HepG2 (cell line): ENCODE measurements around the gene BST1. TPM values are rescaled to one million over a fixed set of nuclear protein-coding genes. Genes with fewer than 3 reads are reported as not detected.

Source experiments
- FOXK1 ChIP-seq: sonication (generic); formaldehyde crosslinking; IDR thresholded peaks from 2 replicates; pipeline ENCODE4 v1.4.0; 2020; ENCODE audit warnings: low read depth, missing genetic modification reagents, borderline replicate concordance
- SIN3B ChIP-seq: fragments of 150-350 bp; IDR thresholded peaks from 2 replicates; pipeline ENCODE4 v1.6.1; 2014; ENCODE audit warnings: low read length
- ZNF546 ChIP-seq: sonication (generic); formaldehyde crosslinking; conservative IDR thresholded peaks from 2 replicates; pipeline ENCODE4 v1.8.1; 2023; ENCODE audit warnings: mild to moderate bottlenecking, missing genetic modification reagents
- ZNF547 ChIP-seq: sonication (generic); formaldehyde crosslinking; IDR thresholded peaks from 2 replicates; pipeline ENCODE4 v1.5.1; 2020; ENCODE audit warnings: mild to moderate bottlenecking, missing genetic modification reagents
- ZNF598 ChIP-seq: sonication (generic); formaldehyde crosslinking; IDR thresholded peaks from 2 replicates; pipeline ENCODE4 v1.5.1; 2020; ENCODE audit warnings: mild to moderate bottlenecking, missing genetic modification reagents, borderline replicate concordance
- ZNF713 ChIP-seq: sonication (generic); formaldehyde crosslinking; IDR thresholded peaks from 2 replicates; pipeline ENCODE4 v1.4.0; 2020; ENCODE audit warnings: mild to moderate bottlenecking, missing genetic modification reagents
- ZSCAN21 ChIP-seq: sonication (generic); formaldehyde crosslinking; IDR thresholded peaks from 2 replicates; pipeline ENCODE4 v1.8.0; 2022; ENCODE audit warnings: mild to moderate bottlenecking, missing genetic modification reagents, moderate library complexity, borderline replicate concordance
- polyA plus RNA-seq, 8 experiments: library from polyadenylated mRNA; depleted of rRNA in 3 of 8; stranded (reverse) in 7 of 8; unstranded in 1 of 8; fragments of >200 nt; fragmentation: Illumina TruSeq in 4 of 8; extraction: Trizol in 4 of 8; gene quantifications; 2 replicates each; pipeline versions ENCODE4 v1.2.1 to v1.2.3, GENCODE V29; 2011 to 2016; ENCODE audit warnings: low read depth in 4 of 8, missing spikeins in 1 of 8, mixed read lengths in 1 of 8; ENCODE audit not compliant: insufficient read depth in 1 of 8
- total RNA-seq, 5 experiments: library from RNA; depleted of rRNA; stranded (reverse); fragments of >200 nt; fragmentation: Illumina TruSeq; extraction: Trizol; gene quantifications; 2 replicates each; pipeline ENCODE4 v1.2.3, GENCODE V29; 2016; ENCODE audit warnings: low read depth in 1 of 5
- TF ChIP-seq, protein P1 (sequence below): sonication (generic); formaldehyde crosslinking; IDR thresholded peaks from 2 replicates; pipeline ENCODE4 v1.5.0; 2020; ENCODE audit warnings: mild to moderate bottlenecking, missing genetic modification reagents
- TF ChIP-seq, protein P2 (sequence below): sonication (generic); formaldehyde crosslinking; IDR thresholded peaks from 2 replicates; pipeline ENCODE4 v1.5.1; 2020; ENCODE audit warnings: missing genetic modification reagents, mild to moderate bottlenecking, borderline replicate concordance
- TF ChIP-seq, protein P3 (sequence below): sonication (generic); formaldehyde crosslinking; IDR thresholded peaks from 2 replicates; pipeline ENCODE4 v1.5.1; 2020; ENCODE audit warnings: mild to moderate bottlenecking, missing genetic modification reagents, borderline replicate concordance
- TF ChIP-seq, protein P4 (sequence below): sonication (generic); formaldehyde crosslinking; IDR thresholded peaks from 2 replicates; pipeline ENCODE4 v1.4.0; 2020; ENCODE audit warnings: missing genetic modification reagents
- TF ChIP-seq, protein P5 (sequence below): sonication (generic); formaldehyde crosslinking; IDR thresholded peaks from 2 replicates; pipeline ENCODE4 v1.4.0; 2020; ENCODE audit warnings: missing genetic modification reagents
- TF ChIP-seq, protein P6 (sequence below): sonication (generic); formaldehyde crosslinking; IDR thresholded peaks from 2 replicates; pipeline ENCODE4 v1.5.0; 2020; ENCODE audit warnings: mild to moderate bottlenecking, missing genetic modification reagents

BST1 gene
- total and polyA plus RNA-seq, 2 of the 13 experiments (the other 11 are each of a cell fraction or from before 2014, with no cell fraction given) = 0.09 to 0.49 TPM

DNA sequence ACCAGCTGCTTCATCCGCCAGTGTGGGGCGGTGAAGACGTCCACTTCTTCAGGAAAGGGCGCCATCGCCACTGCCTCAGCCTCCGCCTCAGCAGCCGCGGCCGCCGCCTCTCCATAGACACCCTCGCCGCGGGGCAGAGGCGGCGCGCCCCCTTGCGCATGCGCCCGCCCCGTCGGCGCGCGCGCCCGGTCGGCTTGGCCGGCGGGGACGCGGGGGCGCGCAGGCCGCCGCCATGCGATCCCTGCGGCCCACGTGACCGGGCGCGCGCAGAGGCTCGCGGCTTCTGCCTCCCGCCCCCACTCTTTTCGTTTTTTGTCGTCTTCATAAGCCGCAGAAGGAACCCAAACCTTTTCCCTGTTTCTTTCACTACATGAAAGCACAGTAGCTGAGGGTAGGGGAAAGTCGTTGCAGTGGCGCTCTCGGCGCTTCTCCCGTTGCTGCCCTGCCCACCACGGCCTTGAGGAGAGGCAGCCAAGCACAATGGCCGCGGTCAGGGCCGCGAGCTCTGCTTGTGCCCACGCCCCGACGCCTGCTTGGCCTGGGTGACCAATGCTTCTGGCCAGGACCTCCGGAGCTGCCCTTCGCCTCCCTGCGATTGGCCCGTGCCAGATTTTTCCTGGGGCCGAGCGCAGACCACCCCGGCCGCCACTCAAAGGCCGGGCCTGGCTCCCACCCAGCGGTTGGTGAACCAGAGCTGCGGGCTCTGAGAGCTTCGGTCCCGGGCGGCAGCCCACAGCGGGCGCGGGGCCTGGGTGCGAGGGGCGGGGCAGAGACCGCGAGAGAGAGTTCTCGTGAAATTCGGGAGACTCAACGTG, 47.4 kb upstream of the BST1 start, which contains the start of gene FBXL5 (continued):
- TF ChIP-seq, protein P1, sequence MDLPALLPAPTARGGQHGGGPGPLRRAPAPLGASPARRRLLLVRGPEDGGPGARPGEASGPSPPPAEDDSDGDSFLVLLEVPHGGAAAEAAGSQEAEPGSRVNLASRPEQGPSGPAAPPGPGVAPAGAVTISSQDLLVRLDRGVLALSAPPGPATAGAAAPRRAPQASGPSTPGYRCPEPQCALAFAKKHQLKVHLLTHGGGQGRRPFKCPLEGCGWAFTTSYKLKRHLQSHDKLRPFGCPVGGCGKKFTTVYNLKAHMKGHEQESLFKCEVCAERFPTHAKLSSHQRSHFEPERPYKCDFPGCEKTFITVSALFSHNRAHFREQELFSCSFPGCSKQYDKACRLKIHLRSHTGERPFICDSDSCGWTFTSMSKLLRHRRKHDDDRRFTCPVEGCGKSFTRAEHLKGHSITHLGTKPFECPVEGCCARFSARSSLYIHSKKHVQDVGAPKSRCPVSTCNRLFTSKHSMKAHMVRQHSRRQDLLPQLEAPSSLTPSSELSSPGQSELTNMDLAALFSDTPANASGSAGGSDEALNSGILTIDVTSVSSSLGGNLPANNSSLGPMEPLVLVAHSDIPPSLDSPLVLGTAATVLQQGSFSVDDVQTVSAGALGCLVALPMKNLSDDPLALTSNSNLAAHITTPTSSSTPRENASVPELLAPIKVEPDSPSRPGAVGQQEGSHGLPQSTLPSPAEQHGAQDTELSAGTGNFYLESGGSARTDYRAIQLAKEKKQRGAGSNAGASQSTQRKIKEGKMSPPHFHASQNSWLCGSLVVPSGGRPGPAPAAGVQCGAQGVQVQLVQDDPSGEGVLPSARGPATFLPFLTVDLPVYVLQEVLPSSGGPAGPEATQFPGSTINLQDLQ = no peak
- TF ChIP-seq, protein P2, sequence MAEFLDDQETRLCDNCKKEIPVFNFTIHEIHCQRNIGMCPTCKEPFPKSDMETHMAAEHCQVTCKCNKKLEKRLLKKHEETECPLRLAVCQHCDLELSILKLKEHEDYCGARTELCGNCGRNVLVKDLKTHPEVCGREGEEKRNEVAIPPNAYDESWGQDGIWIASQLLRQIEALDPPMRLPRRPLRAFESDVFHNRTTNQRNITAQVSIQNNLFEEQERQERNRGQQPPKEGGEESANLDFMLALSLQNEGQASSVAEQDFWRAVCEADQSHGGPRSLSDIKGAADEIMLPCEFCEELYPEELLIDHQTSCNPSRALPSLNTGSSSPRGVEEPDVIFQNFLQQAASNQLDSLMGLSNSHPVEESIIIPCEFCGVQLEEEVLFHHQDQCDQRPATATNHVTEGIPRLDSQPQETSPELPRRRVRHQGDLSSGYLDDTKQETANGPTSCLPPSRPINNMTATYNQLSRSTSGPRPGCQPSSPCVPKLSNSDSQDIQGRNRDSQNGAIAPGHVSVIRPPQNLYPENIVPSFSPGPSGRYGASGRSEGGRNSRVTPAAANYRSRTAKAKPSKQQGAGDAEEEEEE = no peak
- TF ChIP-seq FOXK1 (CRISPR knock-in tag) (no peak; the same call in 1 of the 2 replicates), ZNF546 (CRISPR knock-in tag) (no peak), ZNF547 (CRISPR knock-in tag) (no peak), ZSCAN21 (CRISPR knock-in tag) (no peak; the same call in 1 of the 2 replicates), ZNF598 (CRISPR knock-in tag) (no peak), ZNF713 (CRISPR knock-in tag) (no peak), SIN3B (no peak)
- TF ChIP-seq, protein P3, sequence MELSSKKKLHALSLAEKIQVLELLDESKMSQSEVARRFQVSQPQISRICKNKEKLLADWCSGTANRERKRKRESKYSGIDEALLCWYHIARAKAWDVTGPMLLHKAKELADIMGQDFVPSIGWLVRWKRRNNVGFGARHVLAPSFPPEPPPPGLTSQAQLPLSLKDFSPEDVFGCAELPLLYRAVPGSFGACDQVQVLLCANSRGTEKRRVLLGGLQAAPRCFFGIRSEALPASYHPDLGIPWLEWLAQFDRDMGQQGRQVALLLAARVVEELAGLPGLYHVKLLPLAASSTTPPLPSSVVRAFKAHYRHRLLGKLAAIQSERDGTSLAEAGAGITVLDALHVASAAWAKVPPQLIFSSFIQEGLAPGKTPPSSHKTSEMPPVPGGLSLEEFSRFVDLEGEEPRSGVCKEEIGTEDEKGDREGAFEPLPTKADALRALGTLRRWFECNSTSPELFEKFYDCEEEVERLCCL = no peak
- TF ChIP-seq, protein P4, sequence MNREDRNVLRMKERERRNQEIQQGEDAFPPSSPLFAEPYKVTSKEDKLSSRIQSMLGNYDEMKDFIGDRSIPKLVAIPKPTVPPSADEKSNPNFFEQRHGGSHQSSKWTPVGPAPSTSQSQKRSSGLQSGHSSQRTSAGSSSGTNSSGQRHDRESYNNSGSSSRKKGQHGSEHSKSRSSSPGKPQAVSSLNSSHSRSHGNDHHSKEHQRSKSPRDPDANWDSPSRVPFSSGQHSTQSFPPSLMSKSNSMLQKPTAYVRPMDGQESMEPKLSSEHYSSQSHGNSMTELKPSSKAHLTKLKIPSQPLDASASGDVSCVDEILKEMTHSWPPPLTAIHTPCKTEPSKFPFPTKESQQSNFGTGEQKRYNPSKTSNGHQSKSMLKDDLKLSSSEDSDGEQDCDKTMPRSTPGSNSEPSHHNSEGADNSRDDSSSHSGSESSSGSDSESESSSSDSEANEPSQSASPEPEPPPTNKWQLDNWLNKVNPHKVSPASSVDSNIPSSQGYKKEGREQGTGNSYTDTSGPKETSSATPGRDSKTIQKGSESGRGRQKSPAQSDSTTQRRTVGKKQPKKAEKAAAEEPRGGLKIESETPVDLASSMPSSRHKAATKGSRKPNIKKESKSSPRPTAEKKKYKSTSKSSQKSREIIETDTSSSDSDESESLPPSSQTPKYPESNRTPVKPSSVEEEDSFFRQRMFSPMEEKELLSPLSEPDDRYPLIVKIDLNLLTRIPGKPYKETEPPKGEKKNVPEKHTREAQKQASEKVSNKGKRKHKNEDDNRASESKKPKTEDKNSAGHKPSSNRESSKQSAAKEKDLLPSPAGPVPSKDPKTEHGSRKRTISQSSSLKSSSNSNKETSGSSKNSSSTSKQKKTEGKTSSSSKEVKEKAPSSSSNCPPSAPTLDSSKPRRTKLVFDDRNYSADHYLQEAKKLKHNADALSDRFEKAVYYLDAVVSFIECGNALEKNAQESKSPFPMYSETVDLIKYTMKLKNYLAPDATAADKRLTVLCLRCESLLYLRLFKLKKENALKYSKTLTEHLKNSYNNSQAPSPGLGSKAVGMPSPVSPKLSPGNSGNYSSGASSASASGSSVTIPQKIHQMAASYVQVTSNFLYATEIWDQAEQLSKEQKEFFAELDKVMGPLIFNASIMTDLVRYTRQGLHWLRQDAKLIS = no peak
- TF ChIP-seq, protein P5, sequence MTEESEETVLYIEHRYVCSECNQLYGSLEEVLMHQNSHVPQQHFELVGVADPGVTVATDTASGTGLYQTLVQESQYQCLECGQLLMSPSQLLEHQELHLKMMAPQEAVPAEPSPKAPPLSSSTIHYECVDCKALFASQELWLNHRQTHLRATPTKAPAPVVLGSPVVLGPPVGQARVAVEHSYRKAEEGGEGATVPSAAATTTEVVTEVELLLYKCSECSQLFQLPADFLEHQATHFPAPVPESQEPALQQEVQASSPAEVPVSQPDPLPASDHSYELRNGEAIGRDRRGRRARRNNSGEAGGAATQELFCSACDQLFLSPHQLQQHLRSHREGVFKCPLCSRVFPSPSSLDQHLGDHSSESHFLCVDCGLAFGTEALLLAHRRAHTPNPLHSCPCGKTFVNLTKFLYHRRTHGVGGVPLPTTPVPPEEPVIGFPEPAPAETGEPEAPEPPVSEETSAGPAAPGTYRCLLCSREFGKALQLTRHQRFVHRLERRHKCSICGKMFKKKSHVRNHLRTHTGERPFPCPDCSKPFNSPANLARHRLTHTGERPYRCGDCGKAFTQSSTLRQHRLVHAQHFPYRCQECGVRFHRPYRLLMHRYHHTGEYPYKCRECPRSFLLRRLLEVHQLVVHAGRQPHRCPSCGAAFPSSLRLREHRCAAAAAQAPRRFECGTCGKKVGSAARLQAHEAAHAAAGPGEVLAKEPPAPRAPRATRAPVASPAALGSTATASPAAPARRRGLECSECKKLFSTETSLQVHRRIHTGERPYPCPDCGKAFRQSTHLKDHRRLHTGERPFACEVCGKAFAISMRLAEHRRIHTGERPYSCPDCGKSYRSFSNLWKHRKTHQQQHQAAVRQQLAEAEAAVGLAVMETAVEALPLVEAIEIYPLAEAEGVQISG (CRISPR knock-in tag) = peak; percentile 41
- TF ChIP-seq, protein P6, sequence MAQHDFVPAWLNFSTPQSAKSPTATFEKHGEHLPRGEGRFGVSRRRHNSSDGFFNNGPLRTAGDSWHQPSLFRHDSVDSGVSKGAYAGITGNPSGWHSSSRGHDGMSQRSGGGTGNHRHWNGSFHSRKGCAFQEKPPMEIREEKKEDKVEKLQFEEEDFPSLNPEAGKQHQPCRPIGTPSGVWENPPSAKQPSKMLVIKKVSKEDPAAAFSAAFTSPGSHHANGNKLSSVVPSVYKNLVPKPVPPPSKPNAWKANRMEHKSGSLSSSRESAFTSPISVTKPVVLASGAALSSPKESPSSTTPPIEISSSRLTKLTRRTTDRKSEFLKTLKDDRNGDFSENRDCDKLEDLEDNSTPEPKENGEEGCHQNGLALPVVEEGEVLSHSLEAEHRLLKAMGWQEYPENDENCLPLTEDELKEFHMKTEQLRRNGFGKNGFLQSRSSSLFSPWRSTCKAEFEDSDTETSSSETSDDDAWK (CRISPR knock-in tag) = no peak
